ENCODE results near the gene RHOG.
"Not testable (repeated sequence)": the region's sequence is repeated elsewhere in the genome, so short reads cannot be mapped to it uniquely, and the experiment has no call there.

The RHOG gene

DNA sequence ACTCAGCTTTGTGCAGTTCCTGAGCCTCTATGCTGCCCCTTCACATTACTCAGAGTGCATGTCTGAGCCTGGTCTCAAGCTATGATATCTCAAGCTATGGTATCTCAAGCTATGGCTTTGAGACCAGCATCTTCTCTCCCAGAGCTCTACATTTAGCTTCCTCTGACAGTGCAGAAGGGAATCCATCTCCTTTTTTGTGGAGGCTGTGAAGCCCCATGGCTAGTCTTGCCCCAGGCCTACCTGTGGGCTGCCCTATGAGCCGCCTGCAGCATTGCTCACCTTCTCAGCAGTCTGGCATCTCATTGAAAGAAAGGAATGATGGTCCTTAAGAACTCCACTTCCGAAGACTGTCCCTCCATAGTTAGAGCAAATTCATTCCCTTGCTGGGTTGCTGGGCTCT, 19.8 kb downstream of the RHOG start:
- FAIRE-seq (no peak), DNase-seq (ENCODE audit: insufficient read length) (no peak)
- no peak for TF ChIP-seq TAF1 (IDR thresholded peaks at IDR 0.05; ENCODE audit: borderline replicate concordance, low read depth, low read length)
- TF ChIP-seq POLR2A (IDR thresholded peaks at IDR 0.05; ENCODE audit: low read depth, low read length): no peak
- TF ChIP-seq POLR2AphosphoS5 (IDR thresholded peaks at IDR 0.05; ENCODE audit: low read depth, low read length): no peak

DNA sequence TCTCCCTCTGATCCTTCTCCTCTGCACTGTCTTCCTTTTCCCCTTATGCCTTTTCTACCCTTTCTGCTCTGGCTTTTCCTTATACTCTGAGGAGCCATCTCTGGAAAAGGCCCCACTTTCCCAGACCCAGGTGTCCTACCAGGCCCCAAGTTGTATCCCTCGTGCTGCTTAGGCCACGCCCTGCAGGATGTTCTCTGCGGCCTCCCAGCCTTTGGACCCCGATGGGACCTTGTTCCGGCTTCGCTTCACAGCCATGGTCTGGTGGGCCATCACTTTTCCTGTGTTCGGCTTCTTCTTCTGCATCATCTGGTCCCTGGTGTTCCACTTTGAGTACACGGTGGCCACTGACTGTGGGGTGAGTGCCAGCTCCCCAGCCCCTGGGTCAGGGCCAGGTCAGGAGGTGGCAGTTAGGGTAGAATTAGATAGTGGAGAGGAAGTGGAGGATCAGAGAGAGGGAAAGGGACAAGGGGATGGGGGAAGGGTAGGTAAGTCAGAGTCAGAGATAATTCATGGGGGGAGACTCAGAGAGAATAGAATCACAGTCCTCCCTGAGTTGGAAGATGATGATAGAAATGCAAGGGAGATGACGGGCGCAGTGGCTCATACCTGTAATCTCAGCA, 23.5 kb downstream of the RHOG start:
- TF ChIP-seq TAF1 (IDR thresholded peaks at IDR 0.05; ENCODE audit: borderline replicate concordance, low read depth, low read length): no peak
- TF ChIP-seq POLR2AphosphoS5 (IDR thresholded peaks at IDR 0.05; ENCODE audit: low read depth, low read length): no peak
- TF ChIP-seq POLR2A (IDR thresholded peaks at IDR 0.05; ENCODE audit: low read depth, low read length): no peak
- FAIRE-seq (no peak), DNase-seq (ENCODE audit: insufficient read length) (no peak)

DNA sequence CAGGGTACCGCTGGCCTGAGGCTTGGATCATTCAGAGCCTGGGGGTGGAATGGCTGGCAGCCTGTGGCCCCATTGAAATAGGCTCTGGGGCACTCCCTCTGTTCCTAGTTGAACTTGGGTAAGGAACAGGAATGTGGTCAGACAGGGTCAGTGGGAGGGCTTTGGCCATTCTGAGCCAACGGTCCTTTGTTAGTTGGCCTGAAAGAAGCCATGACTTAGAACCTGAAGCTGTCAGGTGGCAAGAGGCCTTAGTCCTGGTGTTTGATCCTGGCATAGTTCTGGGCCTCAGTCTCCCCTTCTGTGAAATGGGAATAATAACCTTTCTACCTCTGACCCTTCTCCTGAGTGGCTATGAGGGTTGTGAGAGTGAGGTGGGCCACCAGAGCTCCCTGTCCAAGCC, 24.1 kb downstream of the RHOG start:
- no peak for DNase-seq (ENCODE audit: insufficient read length)
- TF ChIP-seq POLR2AphosphoS5 (IDR thresholded peaks at IDR 0.05; ENCODE audit: low read depth, low read length): no peak
- no peak for FAIRE-seq

DNA sequence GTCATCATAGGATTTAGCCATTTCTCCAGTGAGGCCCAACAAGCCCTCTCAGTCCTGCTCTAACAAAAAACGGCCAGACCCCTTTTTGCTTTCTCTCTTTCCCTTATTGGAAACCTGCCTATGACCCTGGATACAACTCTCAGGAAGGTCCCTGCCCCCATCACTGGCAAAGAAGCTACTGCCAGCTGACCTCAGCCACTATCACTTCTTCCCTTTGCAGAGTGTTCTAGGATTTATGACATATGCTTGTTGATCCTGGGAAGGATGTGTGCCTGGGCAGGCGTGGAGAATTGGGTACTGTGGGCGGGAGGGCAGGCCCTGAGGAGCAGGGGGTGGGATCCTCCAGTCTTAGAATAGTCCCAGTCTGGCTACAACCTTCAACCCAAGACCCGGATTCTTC, 24.9 kb downstream of the RHOG start:
- no peak for FAIRE-seq
- no peak for DNase-seq (ENCODE audit: insufficient read length)
- TF ChIP-seq POLR2A (IDR thresholded peaks at IDR 0.05; ENCODE audit: low read depth, low read length): no peak
- TF ChIP-seq POLR2AphosphoS5 (IDR thresholded peaks at IDR 0.05; ENCODE audit: low read depth, low read length): no peak
- no peak for TF ChIP-seq TAF1 (IDR thresholded peaks at IDR 0.05; ENCODE audit: borderline replicate concordance, low read depth, low read length)

DNA sequence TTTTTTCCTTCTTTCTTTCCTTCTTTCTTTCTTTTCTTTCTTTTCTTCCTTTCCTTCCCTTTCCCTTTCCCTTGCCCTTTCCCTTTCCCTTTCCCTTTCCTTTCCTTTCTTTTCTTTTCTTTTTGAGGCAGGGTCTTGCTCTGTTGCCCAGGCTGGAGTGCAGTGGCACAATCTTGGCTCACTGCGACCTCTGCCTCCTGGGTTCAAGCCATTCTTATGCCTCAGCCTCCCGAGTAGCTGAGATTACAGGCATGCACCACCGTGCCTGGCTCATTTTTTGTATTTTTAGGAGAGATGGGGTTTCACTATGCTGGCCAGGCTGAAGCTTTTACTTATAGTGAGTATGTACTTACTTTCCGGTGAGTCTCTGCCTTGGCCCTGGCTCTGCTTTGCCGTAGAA, 25.9 kb downstream of the RHOG start:
- not testable (repeated sequence) for DNase-seq (ENCODE audit: insufficient read length); FAIRE-seq

DNA sequence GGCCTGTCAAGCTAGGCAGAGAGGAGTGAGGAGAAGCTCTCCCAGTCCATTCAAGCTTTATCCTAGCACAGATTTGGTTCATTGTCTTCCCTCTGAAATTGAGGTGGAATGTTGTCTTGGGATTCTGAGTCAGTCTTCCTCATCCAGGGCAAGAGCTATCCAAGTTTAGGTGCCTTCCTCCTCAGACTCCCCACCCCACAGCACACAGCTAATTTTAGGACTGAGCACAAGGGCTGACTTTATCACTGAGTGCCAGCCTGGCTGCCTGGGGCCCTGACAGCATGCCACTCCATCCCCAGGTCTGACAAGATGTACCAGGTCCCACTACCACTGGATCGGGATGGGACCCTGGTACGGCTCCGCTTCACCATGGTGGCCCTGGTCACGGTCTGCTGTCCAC, 29.8 kb downstream of the RHOG start:
- no peak for DNase-seq (ENCODE audit: insufficient read length)
- TF ChIP-seq TAF1 (IDR thresholded peaks at IDR 0.05; ENCODE audit: borderline replicate concordance, low read depth, low read length) (no peak), POLR2AphosphoS5 (IDR thresholded peaks at IDR 0.05; ENCODE audit: low read depth, low read length) (no peak), POLR2A (IDR thresholded peaks at IDR 0.05; ENCODE audit: low read depth, low read length) (no peak)
- no peak for FAIRE-seq

DNA sequence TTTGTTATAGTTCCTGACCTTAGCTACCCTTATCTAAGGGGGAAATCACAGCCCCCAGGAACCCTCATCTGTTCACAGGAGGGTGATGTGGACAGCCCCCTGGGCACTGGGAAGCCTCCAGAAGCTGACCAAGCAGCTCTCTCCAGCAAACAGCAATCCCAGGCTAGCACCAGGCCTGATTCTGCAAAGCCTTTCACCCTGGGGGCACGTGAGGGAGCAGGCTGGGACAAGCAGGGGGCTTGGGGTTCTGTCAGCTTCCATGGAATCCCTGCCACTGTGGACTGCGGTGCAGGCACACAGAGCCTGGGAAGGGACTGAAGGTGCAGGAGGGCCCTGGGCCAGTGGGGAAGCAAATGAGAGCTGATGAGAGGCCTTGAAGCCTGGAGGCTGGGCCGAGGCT, 30.3 kb downstream of the RHOG start:
- FAIRE-seq: no peak
- no peak for DNase-seq (ENCODE audit: insufficient read length)
- TF ChIP-seq TAF1 (IDR thresholded peaks at IDR 0.05; ENCODE audit: borderline replicate concordance, low read depth, low read length) (no peak), POLR2A (IDR thresholded peaks at IDR 0.05; ENCODE audit: low read depth, low read length) (no peak)

DNA sequence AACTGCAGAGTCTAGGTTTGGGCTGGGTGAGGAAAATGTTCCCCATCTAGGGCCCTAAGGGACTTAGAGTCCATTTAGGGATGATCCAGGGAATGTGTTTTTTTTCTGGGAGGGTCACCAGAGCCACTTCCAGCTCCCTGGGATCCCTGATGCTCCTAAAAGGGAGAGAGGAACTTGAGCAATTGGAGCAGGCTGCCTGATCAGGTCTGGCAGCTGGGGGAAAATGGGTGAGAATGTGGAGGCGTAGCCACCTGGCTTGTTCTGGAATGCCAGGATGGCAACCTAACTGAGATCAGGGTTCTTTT, 31.2 kb downstream of the RHOG start:
- TF ChIP-seq POLR2AphosphoS5 (IDR thresholded peaks at IDR 0.05; ENCODE audit: low read depth, low read length) (no peak), TAF1 (IDR thresholded peaks at IDR 0.05; ENCODE audit: borderline replicate concordance, low read depth, low read length) (no peak), POLR2A (IDR thresholded peaks at IDR 0.05; ENCODE audit: low read depth, low read length) (no peak)
- DNase-seq (ENCODE audit: insufficient read length) (no peak), FAIRE-seq (no peak)

DNA sequence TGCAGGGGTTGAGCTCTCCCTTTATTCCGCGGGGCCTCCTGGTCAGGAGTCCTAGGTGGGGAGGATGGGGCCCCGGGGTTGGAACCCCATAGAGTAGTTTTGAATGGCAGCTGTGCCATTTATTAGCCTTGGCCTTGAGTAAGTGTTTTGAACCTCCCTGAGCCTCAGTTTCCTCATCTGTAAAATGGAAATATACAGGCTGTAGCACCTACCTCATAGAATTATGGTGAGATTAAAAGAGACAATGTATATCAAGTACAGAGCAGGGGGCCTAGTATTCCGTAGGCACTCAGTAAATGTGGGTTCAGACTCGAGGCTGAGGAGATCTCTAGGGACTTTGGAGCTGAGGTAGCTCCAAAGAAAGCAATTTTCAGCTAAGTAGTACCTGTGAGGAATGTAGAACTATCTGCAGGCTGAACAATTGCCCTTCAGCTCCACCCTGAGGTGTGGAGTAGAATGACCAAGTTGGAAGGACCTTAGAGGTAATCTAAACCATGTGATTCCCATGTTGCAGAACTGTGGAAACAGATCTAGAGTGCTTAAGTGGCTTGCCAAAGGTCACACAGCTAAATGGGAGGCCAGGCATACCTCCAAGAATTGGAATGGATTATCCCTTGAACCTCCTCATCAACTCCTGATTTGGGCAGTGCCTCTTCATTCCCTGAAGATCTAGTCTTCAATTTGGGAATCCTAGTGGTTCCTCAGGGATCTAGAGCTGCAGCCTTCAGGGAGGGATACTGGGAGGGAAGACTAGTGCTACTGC, 31.7 kb downstream of the RHOG start:
- TF ChIP-seq POLR2AphosphoS5 (IDR thresholded peaks at IDR 0.05; ENCODE audit: low read depth, low read length) (no peak), TAF1 (IDR thresholded peaks at IDR 0.05; ENCODE audit: borderline replicate concordance, low read depth, low read length) (no peak), POLR2A (IDR thresholded peaks at IDR 0.05; ENCODE audit: low read depth, low read length) (no peak)
- peak; percentile 90 for FAIRE-seq
- peak; percentile 59 for DNase-seq (ENCODE audit: insufficient read length)

DNA sequence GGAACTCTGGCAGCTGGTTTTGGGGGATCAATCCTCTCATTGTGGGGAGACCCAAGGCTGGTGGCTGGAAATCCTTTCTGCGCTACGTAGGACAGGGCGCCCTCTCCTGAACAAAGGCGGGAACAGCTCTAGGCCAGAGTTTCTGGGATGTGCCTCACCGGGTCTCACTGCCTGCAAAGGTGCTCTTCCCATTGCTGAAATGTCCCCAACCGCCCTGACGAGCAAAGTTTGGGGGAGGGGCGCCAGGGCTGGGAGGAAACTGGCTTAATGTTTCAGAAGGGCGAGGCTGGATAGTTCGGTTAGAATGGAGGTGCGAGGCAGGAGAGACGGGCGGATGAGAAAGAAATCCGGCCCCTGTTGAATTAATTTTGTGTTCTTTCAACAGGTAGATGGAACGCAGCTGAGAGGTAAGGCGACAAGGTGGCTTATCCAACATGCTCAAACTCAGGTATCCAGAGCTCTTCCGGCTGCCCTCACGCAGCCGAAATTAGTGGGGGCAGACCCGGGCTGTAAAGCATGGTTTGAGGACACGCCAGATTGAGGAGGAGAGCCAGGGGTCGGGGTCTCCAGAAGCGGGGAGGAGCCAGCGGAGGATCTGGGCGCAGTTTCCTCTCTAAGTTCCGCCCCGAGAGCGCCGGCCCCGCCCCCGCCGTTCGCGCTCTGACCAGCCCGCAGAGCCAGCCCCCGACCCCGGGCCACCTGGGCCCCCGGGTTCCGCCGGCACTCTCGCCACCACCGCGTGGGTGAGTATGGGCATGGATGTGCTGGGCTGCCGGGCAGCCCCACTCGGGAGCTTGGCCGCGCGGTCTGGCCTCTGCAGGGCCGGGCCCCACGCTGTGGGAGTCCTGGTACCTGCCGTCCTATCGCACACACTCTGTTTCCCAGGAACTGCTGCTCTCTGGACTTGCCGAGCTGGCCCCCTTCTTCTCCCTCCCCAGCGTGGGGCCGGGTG, 32.6 kb downstream of the RHOG start, which contains the start of gene PGAP2:
PGAP2 (plus strand) TSS at position 652 of the 952 bp plus-strand sequence. CDS start 2,700 bp downstream, outside the sequence.
- FAIRE-seq: peak; percentile 91

DNA sequence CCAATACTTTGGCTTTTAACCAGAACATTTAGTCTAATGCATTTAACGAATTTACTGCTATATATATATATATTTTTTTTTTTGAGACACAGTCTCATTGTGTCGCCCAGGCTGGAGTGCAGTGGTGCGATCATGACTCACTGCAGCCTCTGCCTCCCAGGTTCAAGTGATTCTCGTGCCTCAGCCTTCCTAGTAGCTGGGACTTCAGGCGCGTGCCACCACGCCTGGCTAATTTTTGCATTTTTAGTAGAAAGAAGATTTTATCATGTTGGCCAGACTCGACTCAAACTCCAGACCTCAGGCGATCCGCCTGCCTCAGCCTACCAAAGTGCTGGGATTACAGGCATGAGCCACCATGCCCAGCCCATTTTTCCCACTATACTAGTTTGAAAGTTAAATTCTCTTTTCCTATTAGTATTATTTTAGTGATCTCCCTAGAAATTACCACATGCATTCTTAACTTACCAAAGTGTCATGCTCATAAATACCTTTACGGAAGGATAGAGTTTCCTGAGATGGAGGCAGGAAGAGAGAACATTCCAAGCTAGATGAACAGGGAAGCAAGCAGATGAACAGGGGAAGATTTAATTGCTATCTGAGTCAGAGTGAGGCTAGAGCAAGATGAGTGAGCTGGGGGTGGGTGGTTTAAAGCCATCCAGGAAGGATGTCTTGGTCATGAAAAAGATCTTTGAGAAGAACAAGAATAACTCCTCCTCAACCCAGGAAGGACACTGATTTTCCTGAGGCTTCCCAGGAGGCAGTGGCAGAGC, 36.8 kb downstream of the RHOG start:
- FAIRE-seq: no peak

More for the DNA sequence above, 32.6 kb downstream of the RHOG start, which contains the start of gene PGAP2:
- peak; percentile 82 for DNase-seq (ENCODE audit: insufficient read length)
- TF ChIP-seq TAF1 (IDR thresholded peaks at IDR 0.05; ENCODE audit: borderline replicate concordance, low read depth, low read length) (0 out of 2 replicates have a peak, but pooled peaks have one; percentile 14), POLR2AphosphoS5 (IDR thresholded peaks at IDR 0.05; ENCODE audit: low read depth, low read length) (no peak)

More for the DNA sequence above, 36.8 kb downstream of the RHOG start:
- DNase-seq (ENCODE audit: insufficient read length): no peak
- TF ChIP-seq POLR2AphosphoS5 (IDR thresholded peaks at IDR 0.05; ENCODE audit: low read depth, low read length): no peak
- TF ChIP-seq POLR2A (IDR thresholded peaks at IDR 0.05; ENCODE audit: low read depth, low read length): no peak
- TF ChIP-seq TAF1 (IDR thresholded peaks at IDR 0.05; ENCODE audit: borderline replicate concordance, low read depth, low read length): no peak
